Liver (tissue), 9 donors: ENCODE measurements around the gene WNT7B. TPM values are rescaled to one million over a fixed set of nuclear protein-coding genes. Genes with fewer than 3 reads are reported as not detected.

Experiments
- DNase-seq: peaks from one replicate; pipeline ENCODE4 v3.0.0-alpha.2; 2017; ENCODE audit warnings: low spot score
- H3K27ac ChIP-seq, 2 donors: one replicate each; pipeline ENCODE4 v1.7.0; 2013; ENCODE audit warnings: inconsistent platforms in 2 of 2, low read length in 2 of 2, control low read depth in 1 of 2, low read depth in 1 of 2, mild to moderate bottlenecking in 1 of 2
- H3K27me3 ChIP-seq, 4 donors: one replicate each; pipeline versions ENCODE4 v1.6.1 to v1.7.0; 2013; ENCODE audit warnings: low read length in 3 of 4, inconsistent platforms in 1 of 4, mild to moderate bottlenecking in 1 of 4, moderate library complexity in 1 of 4; ENCODE audit not compliant: control insufficient read depth in 4 of 4, insufficient read depth in 4 of 4
- H3K36me3 ChIP-seq, 4 donors: one replicate each; pipeline versions ENCODE4 v1.6.1 to v1.7.0; 2013; ENCODE audit warnings: low read length in 3 of 4, mild to moderate bottlenecking in 3 of 4, low read depth in 1 of 4, moderate library complexity in 1 of 4; ENCODE audit not compliant: control insufficient read depth in 4 of 4, insufficient read depth in 3 of 4
- H3K4me1 ChIP-seq, 4 donors: one replicate each; pipeline versions ENCODE4 v1.6.1 to v1.7.0; 2013; ENCODE audit warnings: low read length in 3 of 4, mild to moderate bottlenecking in 3 of 4, moderate library complexity in 1 of 4; ENCODE audit not compliant: control insufficient read depth in 4 of 4, insufficient read depth in 4 of 4
- H3K4me3 ChIP-seq, 3 donors: one replicate each; pipeline versions ENCODE4 v1.6.1 to v1.7.0; 2013; ENCODE audit warnings: low read length in 3 of 3, control low read depth in 1 of 3, low read depth in 1 of 3, mild to moderate bottlenecking in 1 of 3
- H3K9ac ChIP-seq, 2 donors: one replicate each; pipeline ENCODE4 v1.7.0; 2013; ENCODE audit warnings: low read length in 2 of 2, mild to moderate bottlenecking in 2 of 2, moderate library complexity in 2 of 2, control low read depth in 1 of 2, low read depth in 1 of 2
- H3K9me3 ChIP-seq, 4 donors: one replicate each; pipeline versions ENCODE4 v1.6.1 to v1.7.0; 2013; ENCODE audit warnings: low read length in 3 of 4; ENCODE audit not compliant: control insufficient read depth in 4 of 4
- EGR1 ChIP-seq, 2 donors: IDR thresholded peaks; 2 replicates each; pipeline ENCODE4 v1.6.1; 2016 to 2018; ENCODE audit warnings: antibody characterized with exemption in 2 of 2, low read depth in 2 of 2
- FOXA2 ChIP-seq: IDR thresholded peaks from 2 replicates; pipeline ENCODE4 v1.6.1; 2016; ENCODE audit warnings: antibody characterized with exemption
- HNF4A ChIP-seq, 2 donors: conservative IDR thresholded peaks; 2 replicates each; pipeline ENCODE4 v1.6.1; 2016; ENCODE audit warnings: antibody characterized with exemption in 2 of 2, mild to moderate bottlenecking in 2 of 2
- HNF4G ChIP-seq: IDR thresholded peaks from 2 replicates; pipeline ENCODE4 v1.6.1; 2016; ENCODE audit warnings: antibody characterized with exemption
- JUND ChIP-seq, 2 donors: IDR thresholded peaks; 2 replicates each; pipeline ENCODE4 v1.6.1; 2016; ENCODE audit warnings: antibody characterized with exemption in 2 of 2
- NR2F2 ChIP-seq: IDR thresholded peaks from 2 replicates; pipeline ENCODE4 v1.6.1; 2016; ENCODE audit warnings: antibody characterized with exemption
- TAF1 ChIP-seq: conservative IDR thresholded peaks from 2 replicates; pipeline ENCODE4 v1.6.1; 2016; ENCODE audit warnings: antibody characterized with exemption, mild to moderate bottlenecking
- YY1 ChIP-seq: IDR thresholded peaks from 2 replicates; pipeline ENCODE4 v1.6.1; 2016; ENCODE audit warnings: antibody characterized with exemption, mild to moderate bottlenecking
- WGBS: extraction: QIAGEN DNeasy Blood & Tissue Kit; methylation state at CpG from one replicate; pipeline ENCODE4 v1.1.7; 2013; 5-methylcytosine and 5-hydroxymethylcytosine counted together
- polyA plus RNA-seq, 2 donors: library from polyadenylated mRNA; stranded (reverse) in 1 of 2; unstranded in 1 of 2; fragments of 200-250 nt in 1 of 2; fragments of >200 nt in 1 of 2; fragmentation: Nextera tagmentation in 1 of 2; extraction: Ambion mirVana in 1 of 2; gene quantifications; one replicate each; pipeline versions ENCODE4 v1.2.1 to v1.2.3, GENCODE V29; 2013 to 2015
- total RNA-seq, 2 donors: library from RNA; depleted of rRNA; stranded (reverse); fragments of >200 nt; gene quantifications; one replicate each; pipeline ENCODE4 v1.2.3, GENCODE V29; 2014
- TF ChIP-seq, protein P1 (sequence below): IDR thresholded peaks from 2 replicates; pipeline ENCODE4 v1.6.1; 2016; ENCODE audit warnings: antibody characterized with exemption
- TF ChIP-seq, protein P2 (sequence below): fragments of 150-350 bp; IDR thresholded peaks from 2 replicates; pipeline ENCODE4 v1.5.1; 2017; ENCODE audit warnings: improper control_type of control experiment, low read depth, low read length; ENCODE audit not compliant: missing input control
- TF ChIP-seq, protein P3 (sequence below): IDR thresholded peaks from 2 replicates; pipeline ENCODE4 v1.6.1; 2016; ENCODE audit warnings: antibody characterized with exemption, mild to moderate bottlenecking
- TF ChIP-seq, protein P4 (sequence below): IDR thresholded peaks from 2 replicates; pipeline ENCODE4 v1.6.1; 2016; ENCODE audit warnings: antibody characterized with exemption
- TF ChIP-seq, protein P5 (sequence below): IDR thresholded peaks from 2 replicates; pipeline ENCODE4 v1.6.1; 2016; ENCODE audit warnings: antibody characterized with exemption
- donor health status: healthy.
- donor health status: healthy.
- donor health status: healthy.
- donor health status: healthy.
- donor health status: healthy.

The WNT7B gene
- total and polyA plus RNA-seq, 4 donors = 0.06 to 0.28 TPM; not detected in 2

DNA sequence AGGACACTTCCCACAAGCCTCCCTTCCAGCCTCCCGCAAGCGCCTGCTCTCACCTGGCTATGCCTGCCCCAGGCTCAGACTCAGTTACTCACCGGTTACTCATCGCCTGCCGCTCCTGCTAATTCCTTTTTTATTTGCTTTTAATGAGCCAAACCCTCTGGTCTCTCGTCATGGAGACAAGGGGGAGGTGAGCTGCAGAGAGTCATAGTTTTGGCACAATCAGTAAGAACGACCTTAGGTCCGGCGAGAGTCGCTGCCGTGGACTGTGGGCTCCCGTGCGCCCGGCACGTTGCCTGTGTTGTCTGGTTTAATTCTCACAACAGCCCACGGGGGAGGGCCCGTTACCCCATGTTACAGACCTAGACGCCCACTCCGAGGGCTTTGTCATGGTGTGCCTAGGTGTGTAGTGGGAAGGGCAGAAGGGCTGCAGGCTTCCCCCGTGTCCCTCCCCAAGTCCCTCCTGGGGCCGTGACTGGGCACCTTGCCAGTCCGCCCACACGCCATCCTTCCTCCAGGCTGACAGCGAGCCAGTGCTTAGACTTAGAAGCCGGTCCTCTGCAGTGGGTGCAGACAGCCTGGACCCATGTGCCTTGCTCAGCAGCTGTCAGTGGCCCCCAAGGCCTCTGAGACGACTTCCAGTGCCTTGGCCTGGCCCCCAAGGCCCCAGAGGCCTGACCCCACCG lies 42.2 kb downstream of the WNT7B start:
- Histone ChIP-seq H3K27me3 (peaks cover 0 to 8% (median 5%) of the 10 kb centered on the region in 4 donors), H3K36me3 (no peaks in the 10 kb centered on the region), H3K4me1 (no peaks in the 10 kb centered on the region), H3K27ac (no peak overlapping the region), H3K9me3 (peaks cover 0 to 2% (median 0%) of the 10 kb centered on the region in 4 donors), H3K9ac (no peak overlapping the region), H3K4me3 (no peak overlapping the region)
- no peak for DNase-seq
- no peak for TF ChIP-seq FOXA2
- 55% methylated on average over 27 of the region's 27 CpGs for WGBS

DNA sequence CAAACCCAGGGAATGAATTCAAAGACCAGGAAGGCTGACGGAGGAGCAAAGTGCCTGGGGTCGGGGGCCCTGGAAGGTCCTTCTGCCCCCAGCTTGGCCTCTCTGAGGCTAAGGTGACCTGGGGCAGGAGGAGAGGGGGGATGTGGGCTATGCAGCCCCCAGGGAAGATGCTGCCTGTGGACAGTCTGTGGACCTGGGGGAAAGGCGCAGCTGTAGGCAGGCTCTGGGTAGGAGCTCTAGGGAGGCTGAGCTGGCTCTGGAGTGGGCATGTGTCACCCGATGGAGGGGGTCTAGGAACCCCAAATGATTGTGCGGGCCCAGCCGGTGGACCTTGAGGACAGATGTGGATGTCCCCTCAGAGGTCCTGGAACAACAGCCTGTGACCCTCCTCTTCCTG lies 42.8 kb downstream of the WNT7B start:
- H3K4me1 ChIP-seq = no peaks in the 10 kb centered on the region
- no peak for DNase-seq
- TF ChIP-seq TAF1 = no peak
- no peak for TF ChIP-seq NR2F2
- no peak for TF ChIP-seq YY1
- TF ChIP-seq, protein P1, sequence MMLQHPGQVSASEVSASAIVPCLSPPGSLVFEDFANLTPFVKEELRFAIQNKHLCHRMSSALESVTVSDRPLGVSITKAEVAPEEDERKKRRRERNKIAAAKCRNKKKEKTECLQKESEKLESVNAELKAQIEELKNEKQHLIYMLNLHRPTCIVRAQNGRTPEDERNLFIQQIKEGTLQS = no peak
- no peak for TF ChIP-seq HNF4A (conservative IDR thresholded peaks at IDR 0.05)
- TF ChIP-seq, protein P2, sequence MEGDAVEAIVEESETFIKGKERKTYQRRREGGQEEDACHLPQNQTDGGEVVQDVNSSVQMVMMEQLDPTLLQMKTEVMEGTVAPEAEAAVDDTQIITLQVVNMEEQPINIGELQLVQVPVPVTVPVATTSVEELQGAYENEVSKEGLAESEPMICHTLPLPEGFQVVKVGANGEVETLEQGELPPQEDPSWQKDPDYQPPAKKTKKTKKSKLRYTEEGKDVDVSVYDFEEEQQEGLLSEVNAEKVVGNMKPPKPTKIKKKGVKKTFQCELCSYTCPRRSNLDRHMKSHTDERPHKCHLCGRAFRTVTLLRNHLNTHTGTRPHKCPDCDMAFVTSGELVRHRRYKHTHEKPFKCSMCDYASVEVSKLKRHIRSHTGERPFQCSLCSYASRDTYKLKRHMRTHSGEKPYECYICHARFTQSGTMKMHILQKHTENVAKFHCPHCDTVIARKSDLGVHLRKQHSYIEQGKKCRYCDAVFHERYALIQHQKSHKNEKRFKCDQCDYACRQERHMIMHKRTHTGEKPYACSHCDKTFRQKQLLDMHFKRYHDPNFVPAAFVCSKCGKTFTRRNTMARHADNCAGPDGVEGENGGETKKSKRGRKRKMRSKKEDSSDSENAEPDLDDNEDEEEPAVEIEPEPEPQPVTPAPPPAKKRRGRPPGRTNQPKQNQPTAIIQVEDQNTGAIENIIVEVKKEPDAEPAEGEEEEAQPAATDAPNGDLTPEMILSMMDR = no peak
- TF ChIP-seq, protein P3, sequence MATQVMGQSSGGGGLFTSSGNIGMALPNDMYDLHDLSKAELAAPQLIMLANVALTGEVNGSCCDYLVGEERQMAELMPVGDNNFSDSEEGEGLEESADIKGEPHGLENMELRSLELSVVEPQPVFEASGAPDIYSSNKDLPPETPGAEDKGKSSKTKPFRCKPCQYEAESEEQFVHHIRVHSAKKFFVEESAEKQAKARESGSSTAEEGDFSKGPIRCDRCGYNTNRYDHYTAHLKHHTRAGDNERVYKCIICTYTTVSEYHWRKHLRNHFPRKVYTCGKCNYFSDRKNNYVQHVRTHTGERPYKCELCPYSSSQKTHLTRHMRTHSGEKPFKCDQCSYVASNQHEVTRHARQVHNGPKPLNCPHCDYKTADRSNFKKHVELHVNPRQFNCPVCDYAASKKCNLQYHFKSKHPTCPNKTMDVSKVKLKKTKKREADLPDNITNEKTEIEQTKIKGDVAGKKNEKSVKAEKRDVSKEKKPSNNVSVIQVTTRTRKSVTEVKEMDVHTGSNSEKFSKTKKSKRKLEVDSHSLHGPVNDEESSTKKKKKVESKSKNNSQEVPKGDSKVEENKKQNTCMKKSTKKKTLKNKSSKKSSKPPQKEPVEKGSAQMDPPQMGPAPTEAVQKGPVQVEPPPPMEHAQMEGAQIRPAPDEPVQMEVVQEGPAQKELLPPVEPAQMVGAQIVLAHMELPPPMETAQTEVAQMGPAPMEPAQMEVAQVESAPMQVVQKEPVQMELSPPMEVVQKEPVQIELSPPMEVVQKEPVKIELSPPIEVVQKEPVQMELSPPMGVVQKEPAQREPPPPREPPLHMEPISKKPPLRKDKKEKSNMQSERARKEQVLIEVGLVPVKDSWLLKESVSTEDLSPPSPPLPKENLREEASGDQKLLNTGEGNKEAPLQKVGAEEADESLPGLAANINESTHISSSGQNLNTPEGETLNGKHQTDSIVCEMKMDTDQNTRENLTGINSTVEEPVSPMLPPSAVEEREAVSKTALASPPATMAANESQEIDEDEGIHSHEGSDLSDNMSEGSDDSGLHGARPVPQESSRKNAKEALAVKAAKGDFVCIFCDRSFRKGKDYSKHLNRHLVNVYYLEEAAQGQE = no peak
- TF ChIP-seq EGR1 (IDR thresholded peaks at IDR 0.05; ENCODE audit: low read depth in 2 of 2) = no peak
- TF ChIP-seq, protein P4, sequence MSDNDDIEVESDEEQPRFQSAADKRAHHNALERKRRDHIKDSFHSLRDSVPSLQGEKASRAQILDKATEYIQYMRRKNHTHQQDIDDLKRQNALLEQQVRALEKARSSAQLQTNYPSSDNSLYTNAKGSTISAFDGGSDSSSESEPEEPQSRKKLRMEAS = no peak
- TF ChIP-seq JUND (IDR thresholded peaks at IDR 0.05) = no peak
- TF ChIP-seq HNF4G = no peak
- TF ChIP-seq, protein P5, sequence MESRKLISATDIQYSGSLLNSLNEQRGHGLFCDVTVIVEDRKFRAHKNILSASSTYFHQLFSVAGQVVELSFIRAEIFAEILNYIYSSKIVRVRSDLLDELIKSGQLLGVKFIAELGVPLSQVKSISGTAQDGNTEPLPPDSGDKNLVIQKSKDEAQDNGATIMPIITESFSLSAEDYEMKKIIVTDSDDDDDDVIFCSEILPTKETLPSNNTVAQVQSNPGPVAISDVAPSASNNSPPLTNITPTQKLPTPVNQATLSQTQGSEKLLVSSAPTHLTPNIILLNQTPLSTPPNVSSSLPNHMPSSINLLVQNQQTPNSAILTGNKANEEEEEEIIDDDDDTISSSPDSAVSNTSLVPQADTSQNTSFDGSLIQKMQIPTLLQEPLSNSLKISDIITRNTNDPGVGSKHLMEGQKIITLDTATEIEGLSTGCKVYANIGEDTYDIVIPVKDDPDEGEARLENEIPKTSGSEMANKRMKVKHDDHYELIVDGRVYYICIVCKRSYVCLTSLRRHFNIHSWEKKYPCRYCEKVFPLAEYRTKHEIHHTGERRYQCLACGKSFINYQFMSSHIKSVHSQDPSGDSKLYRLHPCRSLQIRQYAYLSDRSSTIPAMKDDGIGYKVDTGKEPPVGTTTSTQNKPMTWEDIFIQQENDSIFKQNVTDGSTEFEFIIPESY = no peak
- TF ChIP-seq FOXA2 = no peak
- H3K9me3 ChIP-seq = peaks cover 0 to 2% (median 0%) of the 10 kb centered on the region in 4 donors
- no peaks in the 10 kb centered on the region for H3K36me3 ChIP-seq
- H3K27me3 ChIP-seq = peaks cover 0 to 9% (median 6%) of the 10 kb centered on the region in 4 donors
- H3K27ac ChIP-seq = no peak overlapping the region
- H3K9ac ChIP-seq = no peak overlapping the region
- H3K4me3 ChIP-seq = no peak overlapping the region
- whole genome bisulfite sequencing = 81% methylated on average over 6 of the region's 6 CpGs
